ENCODE data around the gene ANKMY1. TPM values are rescaled to one million over a fixed set of nuclear protein-coding genes. Genes with fewer than 3 reads are reported as not detected.
A peak's percentile ranks its signal among the peaks of the same experiment; 100 is the strongest.
"Not testable (repeated sequence)": the region's sequence is repeated elsewhere in the genome, so short reads cannot be mapped to it uniquely, and the experiment has no call there.

The ANKMY1 gene
- total RNA-seq, 2 experiments from 2014 or later: 28.2 to 31.5 TPM

- Mint-ChIP-seq H3K27ac (no peak overlapping the region), H3K9me3 (peaks cover 51% of the 10 kb centered on the region), H3K4me1 (no peaks in the 10 kb centered on the region), H3K4me3 (no peak overlapping the region), H3K36me3 (ENCODE audit: low read depth) (peaks cover 82% of the 10 kb centered on the region), H3K27me3 (no peaks in the 10 kb centered on the region)
- POLR2A ChIA-PET: no interaction called here
- DNase-seq: peak; percentile 2
- CTCF ChIA-PET: interaction anchor here (1.1 kb wide), 1 partner anchor 12 kb away, joined by 3 read pairs; no protein-coding TSS in a partner anchor
These were observed 32.0 kb downstream of the ANKMY1 start for GRCh38 chr2:240525802-240526201.

GRCh38 chr2:240524963-240525718 lies 32.6 kb downstream of the ANKMY1 start:
- no peak overlapping the region for H3K4me3 Mint-ChIP-seq
- no peaks in the 10 kb centered on the region for H3K27me3 Mint-ChIP-seq
- H3K9me3 Mint-ChIP-seq: peaks cover 51% of the 10 kb centered on the region
- peak; percentile 6 for DNase-seq
- H3K36me3 Mint-ChIP-seq (ENCODE audit: low read depth): peaks cover 80% of the 10 kb centered on the region
- CTCF ChIA-PET: interaction anchor here (1.0 to 1.9 kb wide), 2 partner anchors 11 to 29 kb away, joined by 3 to 10 read pairs; no protein-coding TSS in a partner anchor
- H3K27ac Mint-ChIP-seq: no peak overlapping the region
- POLR2A ChIA-PET: interaction anchor here (1.3 kb wide), 1 partner anchor 11 kb away, joined by 3 read pairs; no protein-coding TSS in a partner anchor
- H3K4me1 Mint-ChIP-seq: no peaks in the 10 kb centered on the region

GRCh38 chr2:240523451-240524281 lies 34.1 kb downstream of the ANKMY1 start:
- no peaks in the 10 kb centered on the region for H3K4me1 Mint-ChIP-seq
- H3K36me3 Mint-ChIP-seq (ENCODE audit: low read depth): peaks cover 66% of the 10 kb centered on the region
- peaks cover 48% of the 10 kb centered on the region for H3K9me3 Mint-ChIP-seq
- H3K27ac Mint-ChIP-seq: no peak overlapping the region
- POLR2A ChIA-PET: interaction anchor here (1.3 kb wide), 1 partner anchor 10 kb away, joined by 3 read pairs; no protein-coding TSS in a partner anchor
- H3K27me3 Mint-ChIP-seq: no peaks in the 10 kb centered on the region
- no peak overlapping the region for H3K4me3 Mint-ChIP-seq
- CTCF ChIA-PET: interaction anchor here (0.7 to 1.9 kb wide), 4 partner anchors 9 to 42 kb away, joined by 3 to 10 read pairs (median 4); no protein-coding TSS in a partner anchor
- peak; percentile 14 for DNase-seq

GRCh38 chr2:240522406-240522805 lies 35.4 kb downstream of the ANKMY1 start:
- ChIA-PET CTCF (interaction anchor here (1.9 kb wide), 1 partner anchor 8 kb away, joined by 6 read pairs; no protein-coding TSS in a partner anchor), POLR2A (interaction anchor here (1.1 kb wide), 1 partner anchor 38 kb away, joined by 3 read pairs; no protein-coding TSS in a partner anchor)
- no peak overlapping the region for H3K4me3 Mint-ChIP-seq
- no peak overlapping the region for H3K27ac Mint-ChIP-seq
- H3K9me3 Mint-ChIP-seq: peaks cover 41% of the 10 kb centered on the region
- DNase-seq: peak; percentile 3
- peaks cover 57% of the 10 kb centered on the region for H3K36me3 Mint-ChIP-seq (ENCODE audit: low read depth)
- H3K27me3 Mint-ChIP-seq: no peaks in the 10 kb centered on the region
- H3K4me1 Mint-ChIP-seq: no peaks in the 10 kb centered on the region

GRCh38 chr2:240521885-240522284 lies 35.9 kb downstream of the ANKMY1 start:
- ChIA-PET CTCF (interaction anchor here (1.9 kb wide), 1 partner anchor 8 kb away, joined by 6 read pairs; no protein-coding TSS in a partner anchor), POLR2A (interaction anchor here (1.1 kb wide), 1 partner anchor 39 kb away, joined by 3 read pairs; no protein-coding TSS in a partner anchor)
- H3K4me1 Mint-ChIP-seq, H3K27me3 Mint-ChIP-seq, H3K4me3 Mint-ChIP-seq, H3K27ac Mint-ChIP-seq: not testable (repeated sequence)
- DNase-seq: peak; percentile 15
- H3K36me3 Mint-ChIP-seq (ENCODE audit: low read depth): peaks cover 52% of the 10 kb centered on the region
- peaks cover 37% of the 10 kb centered on the region for H3K9me3 Mint-ChIP-seq

GRCh38 chr2:240520974-240521350 lies 36.8 kb downstream of the ANKMY1 start:
- no peak overlapping the region for H3K27ac Mint-ChIP-seq

GRCh38 chr2:240520130-240520973 lies 37.4 kb downstream of the ANKMY1 start:
- H3K4me3 Mint-ChIP-seq: no peak overlapping the region
- no peaks in the 10 kb centered on the region for H3K4me1 Mint-ChIP-seq
- no peaks in the 10 kb centered on the region for H3K27me3 Mint-ChIP-seq
- H3K27ac Mint-ChIP-seq: no peak overlapping the region
- ChIA-PET CTCF (interaction anchor here (0.6 kb wide), 1 partner anchor 319 kb away, joined by 3 read pairs; no protein-coding TSS in a partner anchor), POLR2A (no interaction called here)
- H3K9me3 Mint-ChIP-seq: peaks cover 25% of the 10 kb centered on the region
- no peak for DNase-seq
- H3K36me3 Mint-ChIP-seq (ENCODE audit: low read depth): peaks cover 39% of the 10 kb centered on the region

More at GRCh38 chr2:240520974-240521350, 36.8 kb downstream of the ANKMY1 start:
- Mint-ChIP-seq H3K4me1 (no peaks in the 10 kb centered on the region), H3K36me3 (ENCODE audit: low read depth) (peaks cover 44% of the 10 kb centered on the region), H3K9me3 (peaks cover 30% of the 10 kb centered on the region), H3K27me3 (no peaks in the 10 kb centered on the region), H3K4me3 (no peak overlapping the region)
- DNase-seq: peak; percentile 15
- ChIA-PET CTCF (interaction anchor here (0.6 kb wide), 1 partner anchor 318 kb away, joined by 3 read pairs; no protein-coding TSS in a partner anchor), POLR2A (interaction anchor here (1.1 kb wide), 1 partner anchor 40 kb away, joined by 3 read pairs; no protein-coding TSS in a partner anchor)

GRCh38 chr2:240519396-240520129 lies 38.2 kb downstream of the ANKMY1 start:
- Mint-ChIP-seq H3K36me3 (ENCODE audit: low read depth) (peaks cover 31% of the 10 kb centered on the region), H3K27ac (no peak overlapping the region), H3K9me3 (peaks cover 17% of the 10 kb centered on the region), H3K4me1 (peaks cover 3% of the 10 kb centered on the region), H3K4me3 (no peak overlapping the region), H3K27me3 (no peaks in the 10 kb centered on the region)
- no peak for DNase-seq
- ChIA-PET CTCF (no interaction called here), POLR2A (no interaction called here)

GRCh38 chr2:240518981-240519380 lies 38.8 kb downstream of the ANKMY1 start:
- Mint-ChIP-seq H3K27me3 (no peaks in the 10 kb centered on the region), H3K27ac (no peak overlapping the region), H3K9me3 (peaks cover 12% of the 10 kb centered on the region), H3K36me3 (ENCODE audit: low read depth) (peaks cover 26% of the 10 kb centered on the region), H3K4me3 (no peak overlapping the region), H3K4me1 (peaks cover 9% of the 10 kb centered on the region)
- POLR2A ChIA-PET: no interaction called here
- CTCF ChIA-PET: no interaction called here
- DNase-seq: no peak

- DNase-seq: no peak
- POLR2A ChIA-PET: no interaction called here
- H3K36me3 Mint-ChIP-seq (ENCODE audit: low read depth): peaks cover 12% of the 10 kb centered on the region
- H3K4me1 Mint-ChIP-seq: peaks cover 16% of the 10 kb centered on the region
- H3K27me3 Mint-ChIP-seq: no peaks in the 10 kb centered on the region
- peaks cover 5% of the 10 kb centered on the region for H3K9me3 Mint-ChIP-seq
- H3K27ac Mint-ChIP-seq: no peak overlapping the region
- H3K4me3 Mint-ChIP-seq: no peak overlapping the region
- CTCF ChIA-PET: interaction anchor here (1.0 kb wide), 1 partner anchor 532 kb away, joined by 3 read pairs; no protein-coding TSS in a partner anchor
These were observed 40.4 kb downstream of the ANKMY1 start for GRCh38 chr2:240517342-240517741.

GRCh38 chr2:240514631-240515030 lies 43.2 kb downstream of the ANKMY1 start:
- Mint-ChIP-seq H3K9me3 (no peaks in the 10 kb centered on the region), H3K27me3 (no peaks in the 10 kb centered on the region), H3K4me3 (no peak overlapping the region), H3K27ac (no peak overlapping the region), H3K4me1 (peaks cover 16% of the 10 kb centered on the region), H3K36me3 (ENCODE audit: low read depth) (no peaks in the 10 kb centered on the region)
- CTCF ChIA-PET: interaction anchor here (0.7 to 2.9 kb wide), 29 partner anchors 8 to 326 kb away, joined by 3 to 49 read pairs (median 5); partner anchors contain the start of genes CAPN10, DUSP28 and RNPEPL1
- DNase-seq: peak; percentile 15
- POLR2A ChIA-PET: interaction anchor here (1.3 to 3.1 kb wide), 3 partner anchors 46 to 72 kb away, joined by 5 to 17 read pairs (median 9); partner anchors contain the start of genes CAPN10 and DUSP28
